CMK (cell line): ENCODE data around the gene ATG16L1.
"Not testable (repeated sequence)": the region's sequence is repeated elsewhere in the genome, so short reads cannot be mapped to it uniquely, and the experiment has no call there.

Experiments
- DNase-seq: peaks from one replicate; pipeline ENCODE4 v3.0.0-alpha.2; 2010; ENCODE audit warnings: low read depth

Gene ATG16L1

GRCh38 chr2:233336091-233336490 is 84.6 kb downstream of the ATG16L1 start:
- DNase-seq, result not testable (repeated sequence)

GRCh38 chr2:233336541-233336940 is 85.1 kb downstream of the ATG16L1 start:
- DNase-seq, result no peak

- DNase-seq, result no peak
These were observed 86.6 kb downstream of the ATG16L1 start for GRCh38 chr2:233338046-233338445.

- DNase-seq, result no peak
These were observed 87.4 kb downstream of the ATG16L1 start for GRCh38 chr2:233338812-233339368.

GRCh38 chr2:233339427-233339826 is 88.0 kb downstream of the ATG16L1 start:
- DNase-seq, result no peak

- DNase-seq, result no peak
These were observed 89.8 kb downstream of the ATG16L1 start for GRCh38 chr2:233341296-233341695.

- DNase-seq, result no peak
These were observed 90.8 kb downstream of the ATG16L1 start for GRCh38 chr2:233342301-233342700.

- no peak for DNase-seq
These were observed 91.8 kb downstream of the ATG16L1 start for GRCh38 chr2:233343171-233343705.
